HEK293 (cell line): ENCODE measurements around the gene SYNE2.

Experiments
- CTCF ChIA-PET: fragments of 350-600 bp; formaldehyde crosslinking; extraction: SDS; loops from one replicate; lab custom pipeline; 2021; ENCODE audit warnings: antibody characterized with exemption; lab: Yijun Ruan, JAX
- POLR2A ChIA-PET: fragments of 300-600 bp; formaldehyde crosslinking; extraction: SDS; loops from one replicate; lab custom pipeline; 2020; ENCODE audit warnings: antibody characterized with exemption, inconsistent platforms; lab: Yijun Ruan, JAX
- H3K27ac ChIP-seq: fragments of 200-500 bp; sonication (Bioruptor generic); 2 replicates; pipeline ENCODE4 v1.5.1; 2014; ENCODE audit warnings: low read depth, low read length, control low read depth, inconsistent platforms; ENCODE audit errors: extremely low read depth
- H3K36me3 ChIP-seq, 2 experiments: fragments of 200-500 bp in 1 of 2; sonication (Bioruptor generic) in 1 of 2; 1 replicate in 1 of 2; 2 replicates in 1 of 2; pipeline ENCODE4 v1.5.1; 2014 to 2017; ENCODE audit warnings: inconsistent platforms in 2 of 2, low read length in 2 of 2; ENCODE audit not compliant: control insufficient read depth in 2 of 2, insufficient read depth in 1 of 2
- H3K4me1 ChIP-seq: fragments of 200-500 bp; sonication (Bioruptor generic); 2 replicates; pipeline ENCODE4 v1.5.1; 2014; ENCODE audit warnings: mild to moderate bottlenecking, low read length, inconsistent platforms; ENCODE audit not compliant: control insufficient read depth, insufficient read depth
- H3K4me3 ChIP-seq: 2 replicates; pipeline ENCODE4 v1.5.1; 2011; ENCODE audit warnings: low read depth, mild to moderate bottlenecking, control low read depth, low read length, moderate library complexity
- H3K9me3 ChIP-seq: fragments of 200-500 bp; sonication (Bioruptor generic); 2 replicates; pipeline ENCODE4 v1.5.1; 2014; ENCODE audit warnings: low read depth, low read length, inconsistent platforms; ENCODE audit not compliant: control insufficient read depth, insufficient read depth
- GLI4 ChIP-seq: fragments of 450-650 bp; formaldehyde crosslinking; IDR thresholded peaks from 2 replicates; pipeline ENCODE4 v1.5.1; 2016; ENCODE audit warnings: missing biosample characterization, missing genetic modification characterization
- KLF17 ChIP-seq: fragments of 450-650 bp; formaldehyde crosslinking; IDR thresholded peaks from 2 replicates; pipeline ENCODE4 v1.5.1; 2016; ENCODE audit warnings: missing biosample characterization, missing genetic modification characterization
- PRDM2 ChIP-seq: fragments of 450-650 bp; formaldehyde crosslinking; IDR thresholded peaks from 2 replicates; pipeline ENCODE4 v1.5.1; 2016; ENCODE audit warnings: missing biosample characterization, missing genetic modification characterization, borderline replicate concordance
- REPIN1 ChIP-seq: fragments of 450-650 bp; formaldehyde crosslinking; IDR thresholded peaks from 2 replicates; pipeline ENCODE4 v1.5.1; 2017; ENCODE audit warnings: missing biosample characterization, missing genetic modification characterization, low read depth
- SCRT2 ChIP-seq: fragments of 450-650 bp; formaldehyde crosslinking; IDR thresholded peaks from 2 replicates; pipeline ENCODE4 v1.5.1; 2016; ENCODE audit warnings: missing biosample characterization, missing genetic modification characterization
- ZBTB1 ChIP-seq: fragments of 450-650 bp; formaldehyde crosslinking; IDR thresholded peaks from 2 replicates; pipeline ENCODE4 v1.5.1; 2016; ENCODE audit warnings: missing biosample characterization, missing genetic modification characterization
- ZBTB10 ChIP-seq: fragments of 450-650 bp; formaldehyde crosslinking; IDR thresholded peaks from 2 replicates; pipeline ENCODE4 v1.5.1; 2016; ENCODE audit warnings: missing biosample characterization, missing genetic modification characterization
- ZBTB6 ChIP-seq: fragments of 450-650 bp; formaldehyde crosslinking; IDR thresholded peaks from 2 replicates; pipeline ENCODE4 v1.5.1; 2017; ENCODE audit warnings: missing biosample characterization, missing genetic modification characterization
- ZBTB7A ChIP-seq: fragments of 450-650 bp; formaldehyde crosslinking; IDR thresholded peaks from 2 replicates; pipeline ENCODE4 v1.5.1; 2016; ENCODE audit warnings: low read depth, missing biosample characterization, missing genetic modification characterization
- ZIC2 ChIP-seq: fragments of 450-650 bp; formaldehyde crosslinking; IDR thresholded peaks from 2 replicates; pipeline ENCODE4 v1.5.1; 2016; ENCODE audit warnings: missing biosample characterization, missing genetic modification characterization
- ZNF112 ChIP-seq: fragments of 450-650 bp; formaldehyde crosslinking; IDR thresholded peaks from 2 replicates; pipeline ENCODE4 v1.5.0; 2017; ENCODE audit warnings: missing biosample characterization, missing genetic modification characterization
- ZNF140 ChIP-seq: fragments of 450-650 bp; formaldehyde crosslinking; IDR thresholded peaks from 2 replicates; pipeline ENCODE4 v1.5.1; 2016; ENCODE audit warnings: missing biosample characterization, missing genetic modification characterization
- ZNF16 ChIP-seq: fragments of 450-650 bp; formaldehyde crosslinking; IDR thresholded peaks from 2 replicates; pipeline ENCODE4 v1.5.1; 2016; ENCODE audit warnings: low read depth, missing biosample characterization, missing genetic modification characterization
- ZNF354C ChIP-seq: fragments of 450-650 bp; formaldehyde crosslinking; IDR thresholded peaks from 2 replicates; pipeline ENCODE4 v1.5.1; 2016; ENCODE audit warnings: missing biosample characterization, missing genetic modification characterization, low read depth, borderline replicate concordance
- ZNF433 ChIP-seq: fragments of 450-650 bp; formaldehyde crosslinking; IDR thresholded peaks from 2 replicates; pipeline ENCODE4 v1.5.1; 2016; ENCODE audit warnings: missing biosample characterization, missing genetic modification characterization, low read depth
- ZNF449 ChIP-seq: fragments of 450-650 bp; formaldehyde crosslinking; IDR thresholded peaks from 2 replicates; pipeline ENCODE4 v1.5.1; 2017; ENCODE audit warnings: missing biosample characterization, mild to moderate bottlenecking, missing genetic modification characterization, moderate library complexity
- ZNF544 ChIP-seq: fragments of 450-650 bp; formaldehyde crosslinking; IDR thresholded peaks from 2 replicates; pipeline ENCODE4 v1.5.0; 2017; ENCODE audit warnings: missing biosample characterization, missing genetic modification characterization
- ZNF585B ChIP-seq: fragments of 450-650 bp; formaldehyde crosslinking; IDR thresholded peaks from 2 replicates; pipeline ENCODE4 v1.5.1; 2016; ENCODE audit warnings: missing biosample characterization, missing genetic modification characterization
- ZNF664 ChIP-seq: fragments of 450-650 bp; formaldehyde crosslinking; IDR thresholded peaks from 2 replicates; pipeline ENCODE4 v1.5.1; 2016; ENCODE audit warnings: missing biosample characterization, missing genetic modification characterization
- ZNF776 ChIP-seq: fragments of 450-650 bp; formaldehyde crosslinking; IDR thresholded peaks from 2 replicates; pipeline ENCODE4 v1.5.0; 2017; ENCODE audit warnings: missing biosample characterization, missing genetic modification characterization, borderline replicate concordance

Gene SYNE2

GRCh38 chr14:63995285-63995684, 142.5 kb downstream of the SYNE2 start:
- H3K27ac ChIP-seq, result no peak overlapping the region
- H3K36me3 ChIP-seq, result peaks cover 10 to 60% of the 10 kb centered on the region in 2 experiments
- ChIA-PET POLR2A (no interaction called here), CTCF (interaction anchor here (1.1 kb wide), 1 partner anchor 15 kb away, joined by 3 read pairs; no protein-coding TSS in a partner anchor)
- TF ChIP-seq GLI4 (tag by site-specific recombination) (no peak), ZNF664 (tag by site-specific recombination) (no peak), ZIC2 (no peak)
- no peaks in the 10 kb centered on the region for H3K4me1 ChIP-seq
- no peaks in the 10 kb centered on the region for H3K9me3 ChIP-seq
- no peak overlapping the region for H3K4me3 ChIP-seq

- no peak overlapping the region for H3K4me3 ChIP-seq
- ChIA-PET POLR2A (no interaction called here), CTCF (interaction anchor here (1.1 kb wide), 1 partner anchor 14 kb away, joined by 3 read pairs; no protein-coding TSS in a partner anchor)
- H3K9me3 ChIP-seq, result no peaks in the 10 kb centered on the region
- TF ChIP-seq ZBTB7A (no peak), ZNF585B (tag by site-specific recombination) (no peak), ZBTB6 (tag by site-specific recombination) (no peak), ZBTB10 (tag by site-specific recombination) (no peak), ZNF544 (no peak), ZNF776 (no peak), PRDM2 (tag by site-specific recombination) (no peak), REPIN1 (tag by site-specific recombination) (no peak), SCRT2 (tag by site-specific recombination) (no peak), ZNF16 (tag by site-specific recombination) (no peak), KLF17 (tag by site-specific recombination) (no peak), ZNF354C (tag by site-specific recombination) (no peak), ZNF449 (tag by site-specific recombination) (no peak), ZNF112 (tag by site-specific recombination) (no peak), ZNF140 (tag by site-specific recombination) (no peak), ZNF433 (no peak), ZBTB1 (tag by site-specific recombination) (no peak)
- H3K4me1 ChIP-seq, result no peaks in the 10 kb centered on the region
- no peak overlapping the region for H3K27ac ChIP-seq
- peaks cover 15 to 66% of the 10 kb centered on the region in 2 experiments for H3K36me3 ChIP-seq
Measured at GRCh38 chr14:63996016-63996415, 143.2 kb downstream of the SYNE2 start.
